ENCODE measurements around the gene EHMT1. TPM values are rescaled to one million over a fixed set of nuclear protein-coding genes. Genes with fewer than 3 reads are reported as not detected.
A peak's percentile ranks its signal among the peaks of the same experiment; 100 is the strongest.

Gene EHMT1
- total RNA-seq, 4 donors from 2014 or later, result 71.6 to 78.2 (median 74.2) TPM

- no peak for DNase-seq (ENCODE audit: extremely low spot score)
- no peak for TF ChIP-seq EP300 (IDR thresholded peaks at IDR 0.05)
- Histone ChIP-seq H3K27ac (replicated peaks in 1 of 4) (no peak overlapping the region), H3K9me3 (no peaks in the 10 kb centered on the region), H3K36me3 (peaks cover 0 to 9% (median 0%) of the 10 kb centered on the region in 4 donors), H3K4me1 (peaks cover 0 to 20% (median 3%) of the 10 kb centered on the region in 4 donors), H3K27me3 (no peaks in the 10 kb centered on the region), H3K4me3 (no peak overlapping the region)
- intact Hi-C loops (cut with DNase I), result no loop called here
- 57% methylated on average over 4 of the region's 4 CpGs for WGBS
Observed at GRCh38 chr9:137660144-137660543, 41.3 kb downstream of the EHMT1 start.

GRCh38 chr9:137663584-137663983 is 44.8 kb downstream of the EHMT1 start:
- Histone ChIP-seq H3K9me3 (no peaks in the 10 kb centered on the region), H3K36me3 (peaks cover 0 to 3% (median 0%) of the 10 kb centered on the region in 4 donors), H3K4me3 (no peak overlapping the region), H3K27ac (replicated peaks in 1 of 4) (no peak overlapping the region), H3K4me1 (peaks cover 15 to 48% (median 28%) of the 10 kb centered on the region in 4 donors), H3K27me3 (no peaks in the 10 kb centered on the region)
- no peak for DNase-seq (ENCODE audit: extremely low spot score)
- TF ChIP-seq EP300 (IDR thresholded peaks at IDR 0.05), result no peak
- no peak for TF ChIP-seq POLR2AphosphoS5 (IDR thresholded peaks at IDR 0.05)
- no peak for TF ChIP-seq POLR2A (IDR thresholded peaks at IDR 0.05; ENCODE audit: low read depth)
- TF ChIP-seq, protein P1, sequence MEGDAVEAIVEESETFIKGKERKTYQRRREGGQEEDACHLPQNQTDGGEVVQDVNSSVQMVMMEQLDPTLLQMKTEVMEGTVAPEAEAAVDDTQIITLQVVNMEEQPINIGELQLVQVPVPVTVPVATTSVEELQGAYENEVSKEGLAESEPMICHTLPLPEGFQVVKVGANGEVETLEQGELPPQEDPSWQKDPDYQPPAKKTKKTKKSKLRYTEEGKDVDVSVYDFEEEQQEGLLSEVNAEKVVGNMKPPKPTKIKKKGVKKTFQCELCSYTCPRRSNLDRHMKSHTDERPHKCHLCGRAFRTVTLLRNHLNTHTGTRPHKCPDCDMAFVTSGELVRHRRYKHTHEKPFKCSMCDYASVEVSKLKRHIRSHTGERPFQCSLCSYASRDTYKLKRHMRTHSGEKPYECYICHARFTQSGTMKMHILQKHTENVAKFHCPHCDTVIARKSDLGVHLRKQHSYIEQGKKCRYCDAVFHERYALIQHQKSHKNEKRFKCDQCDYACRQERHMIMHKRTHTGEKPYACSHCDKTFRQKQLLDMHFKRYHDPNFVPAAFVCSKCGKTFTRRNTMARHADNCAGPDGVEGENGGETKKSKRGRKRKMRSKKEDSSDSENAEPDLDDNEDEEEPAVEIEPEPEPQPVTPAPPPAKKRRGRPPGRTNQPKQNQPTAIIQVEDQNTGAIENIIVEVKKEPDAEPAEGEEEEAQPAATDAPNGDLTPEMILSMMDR (IDR thresholded peaks at IDR 0.05), result no peak
- intact Hi-C loops (cut with DNase I), result no loop called here
- 91% methylated on average over 4 of the region's 4 CpGs for WGBS

GRCh38 chr9:137664676-137665075 is 45.9 kb downstream of the EHMT1 start:
- intact Hi-C loops (cut with DNase I), result no loop called here
- DNase-seq (ENCODE audit: extremely low spot score), result no peak
- Histone ChIP-seq H3K9me3 (no peaks in the 10 kb centered on the region), H3K27me3 (no peaks in the 10 kb centered on the region), H3K27ac (replicated peaks in 1 of 4) (no peak overlapping the region), H3K4me1 (peaks cover 15 to 48% (median 28%) of the 10 kb centered on the region in 4 donors), H3K4me3 (no peak overlapping the region), H3K36me3 (peaks cover 0 to 13% (median 6%) of the 10 kb centered on the region in 4 donors)
- 86% methylated on average over 7 of the region's 7 CpGs for WGBS
- TF ChIP-seq POLR2A (IDR thresholded peaks at IDR 0.05; ENCODE audit: low read depth), result no peak
- no peak for TF ChIP-seq POLR2AphosphoS5 (IDR thresholded peaks at IDR 0.05)
- TF ChIP-seq, protein P1 (IDR thresholded peaks at IDR 0.05), result no peak
- no peak for TF ChIP-seq EP300 (IDR thresholded peaks at IDR 0.05)

DNA sequence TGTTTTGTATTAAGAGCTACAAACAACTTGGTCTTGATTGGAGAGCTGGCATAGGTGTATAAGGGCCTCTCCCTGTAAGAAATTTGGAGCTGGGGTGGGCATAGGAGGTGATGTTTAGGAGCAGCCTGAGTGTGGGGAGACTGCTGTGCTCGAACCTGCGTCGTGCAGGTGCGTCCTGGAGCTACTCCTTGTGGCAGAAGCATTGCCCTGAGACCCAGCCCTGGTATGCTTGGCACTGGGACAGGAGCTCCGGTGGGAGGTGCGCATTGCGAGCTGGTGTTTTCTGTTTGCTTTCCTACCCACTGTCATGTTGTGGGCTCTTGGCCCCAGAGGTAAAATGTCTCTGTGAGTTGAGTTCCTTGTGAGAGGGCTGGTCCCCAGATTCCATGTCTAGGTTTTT is 46.4 kb downstream of the EHMT1 start:
- TF ChIP-seq POLR2A (IDR thresholded peaks at IDR 0.05; ENCODE audit: low read depth) (no peak), EP300 (IDR thresholded peaks at IDR 0.05) (no peak), POLR2AphosphoS5 (IDR thresholded peaks at IDR 0.05) (no peak)
- TF ChIP-seq, protein P1 (IDR thresholded peaks at IDR 0.05), result no peak
- H3K27me3 ChIP-seq, result no peaks in the 10 kb centered on the region
- H3K36me3 ChIP-seq, result peaks cover 0 to 15% (median 6%) of the 10 kb centered on the region in 4 donors
- no peak for DNase-seq (ENCODE audit: extremely low spot score)
- intact Hi-C loops (cut with DNase I), result no loop called here
- H3K4me3 ChIP-seq, result no peak overlapping the region
- 93% methylated on average over 3 of the region's 7 CpGs for WGBS
- peaks cover 15 to 49% (median 29%) of the 10 kb centered on the region in 4 donors for H3K4me1 ChIP-seq
- no peaks in the 10 kb centered on the region for H3K9me3 ChIP-seq
- H3K27ac ChIP-seq (replicated peaks in 1 of 4), result no peak overlapping the region

GRCh38 chr9:137665697-137666512 is 47.1 kb downstream of the EHMT1 start:
- no peak for DNase-seq (ENCODE audit: extremely low spot score)
- no peaks in the 10 kb centered on the region for H3K27me3 ChIP-seq
- intact Hi-C loops (cut with DNase I), result no loop called here
- WGBS, result 84% methylated on average over 18 of the region's 18 CpGs
- H3K4me3 ChIP-seq, result no peak overlapping the region
- H3K4me1 ChIP-seq, result peaks cover 22 to 53% (median 36%) of the 10 kb centered on the region in 4 donors
- no peaks in the 10 kb centered on the region for H3K9me3 ChIP-seq
- TF ChIP-seq POLR2A (IDR thresholded peaks at IDR 0.05; ENCODE audit: low read depth) (no peak), POLR2AphosphoS5 (IDR thresholded peaks at IDR 0.05) (no peak), EP300 (IDR thresholded peaks at IDR 0.05) (no peak)
- TF ChIP-seq, protein P1 (IDR thresholded peaks at IDR 0.05), result peak in 1 of 3 experiments; percentile 49
- H3K27ac ChIP-seq (replicated peaks in 1 of 4), result no peak overlapping the region
- H3K36me3 ChIP-seq, result peaks cover 0 to 15% (median 6%) of the 10 kb centered on the region in 4 donors

All from esophagus muscularis mucosa (tissue), 4 donors.